GM21528 (cell line): ENCODE measurements around the gene GATA6.
"Not testable (repeated sequence)": the region's sequence is repeated elsewhere in the genome, so short reads cannot be mapped to it uniquely, and the experiment has no call there.

ENCODE experiments used
- ATAC-seq: cut with Tn5 transposase; IDR thresholded peaks from one replicate; pipeline ENCODE4 v1.9.1; 2021; ENCODE audit warnings: mild to moderate bottlenecking, moderate library complexity; ENCODE audit not compliant: unreplicated experiment, low FRiP score

The GATA6 gene

DNA sequence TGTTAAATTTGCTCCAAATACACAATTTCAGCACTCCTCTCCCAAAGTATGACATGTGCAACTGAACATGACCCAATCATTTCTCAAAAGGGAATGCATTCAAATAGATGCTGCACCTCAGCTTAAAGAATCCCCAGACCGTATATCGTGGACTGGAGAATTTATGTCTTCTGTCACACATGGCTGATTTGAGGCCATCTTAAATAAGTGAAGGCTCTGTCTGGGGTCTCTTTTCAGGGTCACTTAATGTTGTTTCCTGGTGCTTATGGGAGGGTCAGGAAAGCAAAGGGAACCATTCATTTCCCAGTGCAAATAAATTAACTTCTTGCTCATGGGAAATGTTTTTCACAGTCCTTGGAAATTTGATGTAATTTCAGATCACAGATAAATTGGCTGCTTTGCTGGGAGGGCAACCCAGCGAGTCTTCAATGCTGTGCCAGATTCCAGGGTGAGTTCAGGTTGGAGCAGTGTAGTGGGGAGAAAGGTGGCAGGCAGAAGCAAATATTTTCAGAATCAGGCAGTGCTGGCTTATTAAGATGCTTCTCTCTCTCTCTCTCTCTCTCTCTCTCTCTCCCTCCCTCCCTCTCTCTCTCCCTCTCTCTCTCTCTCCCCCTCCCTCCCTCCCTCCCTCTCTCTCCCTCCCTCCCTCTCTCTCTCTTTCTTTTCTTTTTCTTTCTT is 34.3 kb downstream of the GATA6 start:
- ATAC-seq: no peak

GRCh38 chr18:22204214-22204536 is 34.8 kb downstream of the GATA6 start:
- ATAC-seq: no peak

DNA sequence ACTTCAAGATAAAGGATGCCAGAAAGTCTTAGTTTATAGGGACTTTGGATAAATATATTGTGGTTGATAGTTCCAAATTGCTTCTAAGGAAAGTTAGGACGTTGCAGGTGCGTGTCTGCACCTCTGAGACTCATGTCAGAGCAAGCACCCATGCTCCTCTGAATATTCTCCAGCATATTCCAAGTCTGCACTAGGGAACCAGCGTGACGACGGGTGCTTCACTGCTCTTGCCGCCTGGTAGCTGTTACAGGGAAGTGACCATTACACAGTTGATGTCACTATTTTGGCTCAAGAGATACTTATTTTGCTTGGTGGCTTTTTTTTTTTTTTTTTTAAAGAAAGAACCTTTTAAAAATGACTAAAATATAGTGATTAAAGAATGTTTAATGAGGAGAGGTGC is 35.6 kb downstream of the GATA6 start:
- ATAC-seq: no peak

GRCh38 chr18:22207021-22207758 is 37.8 kb downstream of the GATA6 start:
- ATAC-seq: no peak

- no peak for ATAC-seq
Observed at GRCh38 chr18:22210311-22210754, 40.9 kb downstream of the GATA6 start.

DNA sequence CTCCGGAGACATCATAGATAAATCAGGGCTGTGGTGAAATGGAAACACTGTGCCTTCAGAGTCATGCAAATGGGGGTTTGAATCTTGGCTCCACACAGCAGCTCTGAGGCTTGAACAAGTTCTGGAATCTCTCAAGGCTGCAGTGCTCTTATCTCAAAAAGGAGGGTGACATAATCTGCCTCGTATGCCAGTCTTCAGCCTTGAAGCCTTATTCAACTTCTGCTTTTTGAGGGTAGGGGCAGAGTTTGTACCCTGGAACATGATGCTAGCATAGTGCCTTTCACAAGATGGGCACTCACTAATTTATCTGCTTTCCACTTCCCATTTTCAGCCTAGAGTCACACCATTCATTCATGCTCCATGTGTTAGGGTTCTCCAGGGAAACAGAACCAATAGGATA is 42.3 kb downstream of the GATA6 start:
- no peak for ATAC-seq

- no peak for ATAC-seq
Observed at GRCh38 chr18:22213333-22213973, 44.1 kb downstream of the GATA6 start.

DNA sequence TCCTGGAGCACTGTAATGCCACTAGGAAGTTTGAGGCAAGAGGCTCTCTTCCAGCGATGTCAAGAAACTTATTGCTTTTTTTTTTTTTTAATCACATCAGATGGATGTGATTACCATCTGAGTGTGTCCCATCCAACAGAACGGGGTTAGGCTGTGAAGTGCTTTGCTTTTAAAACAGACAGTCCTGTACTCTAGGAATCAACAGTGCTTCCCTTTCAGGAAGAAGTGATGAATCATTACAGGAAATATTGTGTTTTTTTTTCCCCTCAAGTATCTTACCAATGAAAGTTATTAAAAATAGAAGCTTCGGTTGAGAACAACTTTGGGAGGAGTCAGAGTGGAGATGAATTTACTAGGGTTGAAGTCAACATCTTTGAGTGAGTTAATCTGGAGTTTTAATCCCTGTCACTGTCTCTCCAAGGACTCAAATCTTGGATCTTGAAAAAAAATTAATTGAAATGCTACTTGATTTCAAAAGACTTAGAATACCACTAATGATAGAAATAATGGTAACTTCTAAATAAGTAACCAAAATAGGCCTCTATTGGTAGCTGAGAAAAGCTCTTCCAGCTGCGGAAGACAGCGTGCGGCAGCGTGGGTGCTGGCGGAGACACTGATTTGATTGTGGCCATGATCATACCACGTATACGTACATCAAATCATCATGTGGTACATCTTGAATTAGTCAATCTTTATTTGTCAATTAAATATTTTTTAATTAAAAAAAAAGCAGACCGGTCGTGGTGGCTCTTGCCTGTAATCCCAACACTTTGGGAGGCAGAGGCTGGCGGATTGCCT is 45.5 kb downstream of the GATA6 start:
- ATAC-seq: no peak

DNA sequence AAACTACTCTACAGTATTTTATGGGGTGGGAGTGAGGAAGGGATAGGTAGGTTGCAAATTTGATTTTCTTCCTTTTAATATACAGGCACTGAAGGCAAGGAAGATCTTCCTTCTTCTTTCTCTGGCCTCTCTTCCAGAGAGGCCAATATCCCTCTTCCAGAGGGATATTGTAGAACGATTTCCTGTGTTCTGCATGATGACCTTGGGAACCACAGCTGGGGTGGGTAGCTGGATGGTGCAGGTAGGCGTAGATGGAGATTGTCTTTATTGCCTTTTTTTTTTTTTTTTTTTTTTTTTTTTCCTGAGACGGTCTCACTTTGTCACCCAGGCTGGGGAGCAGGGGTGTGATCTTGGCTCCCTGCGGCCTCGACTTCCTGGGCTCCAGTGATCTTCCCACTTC is 49.4 kb downstream of the GATA6 start:
- no peak for ATAC-seq

DNA sequence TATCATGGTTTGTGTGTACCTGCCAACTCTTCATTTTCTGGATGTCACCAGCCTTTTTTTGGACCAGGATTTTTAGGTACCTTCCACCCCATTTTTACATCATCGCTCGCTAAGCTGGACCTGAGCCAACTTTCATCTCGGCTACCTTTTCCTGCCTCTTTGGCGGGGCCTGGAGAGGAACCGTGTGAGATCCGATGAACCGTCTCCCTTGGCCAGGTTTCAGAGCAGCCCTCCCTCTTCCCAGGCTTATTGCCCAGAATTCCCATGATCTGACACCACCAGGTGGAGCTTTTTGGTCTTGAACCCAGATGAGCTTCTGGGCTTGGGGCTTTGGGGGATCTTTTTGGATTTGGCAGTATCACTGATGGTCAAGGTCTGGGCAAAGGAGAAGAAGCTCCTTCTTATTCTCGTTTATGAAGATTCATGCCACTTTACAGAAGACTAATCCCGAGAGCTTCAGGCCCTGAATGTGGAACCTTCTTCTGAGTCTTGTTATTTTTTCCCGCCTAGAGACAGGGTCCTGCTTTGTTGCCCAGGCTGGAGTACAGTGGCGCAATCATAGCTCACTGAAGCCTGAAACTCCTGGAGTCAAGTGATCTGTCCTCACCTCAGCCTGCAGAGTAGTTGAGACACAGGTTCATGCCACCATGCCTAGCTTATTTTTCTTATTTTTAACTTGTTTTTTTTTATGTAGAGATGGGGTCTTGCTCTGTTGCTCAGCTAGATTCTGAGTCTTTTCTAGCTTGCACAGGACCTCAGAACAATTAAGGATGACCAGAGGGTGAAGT is 50.4 kb downstream of the GATA6 start:
- ATAC-seq: no peak

DNA sequence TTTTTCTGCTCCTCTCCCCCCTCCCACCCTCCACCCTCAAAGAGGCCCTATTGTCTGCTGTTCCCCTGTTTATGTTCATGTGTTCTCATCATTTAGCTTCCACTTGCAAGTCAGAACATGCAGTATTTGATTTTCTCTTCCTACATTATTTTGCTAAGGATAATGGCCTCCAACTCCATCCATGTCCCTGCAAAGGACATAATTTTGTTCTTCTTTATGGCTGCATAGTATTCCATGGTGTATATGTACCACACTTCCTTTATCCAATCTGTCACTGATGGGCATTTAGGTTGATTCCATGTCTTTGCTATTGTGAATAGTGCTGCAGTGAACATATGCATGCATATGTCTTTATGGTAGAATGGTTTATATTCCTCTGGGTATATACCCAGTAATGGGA is 51.2 kb downstream of the GATA6 start:
- ATAC-seq: not testable (repeated sequence)

DNA sequence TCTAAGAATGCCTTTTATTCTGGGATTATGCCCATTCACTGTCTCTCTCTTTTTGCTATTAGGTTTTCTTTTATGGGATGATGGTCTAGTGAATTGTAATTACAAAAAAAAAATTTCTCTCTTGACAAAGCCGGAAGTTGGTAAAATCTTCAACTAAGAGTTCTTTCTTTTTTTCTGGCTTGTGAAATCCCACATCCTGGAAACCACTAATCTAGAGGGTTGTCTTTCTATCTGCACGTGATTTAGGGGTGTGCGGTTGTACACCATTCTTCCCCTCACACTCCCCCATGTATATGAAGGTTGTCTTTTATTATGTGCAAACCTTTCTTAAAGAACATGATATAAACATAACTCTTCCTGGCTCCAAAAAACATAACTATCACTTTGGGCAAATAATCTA is 52.0 kb downstream of the GATA6 start:
- no peak for ATAC-seq

DNA sequence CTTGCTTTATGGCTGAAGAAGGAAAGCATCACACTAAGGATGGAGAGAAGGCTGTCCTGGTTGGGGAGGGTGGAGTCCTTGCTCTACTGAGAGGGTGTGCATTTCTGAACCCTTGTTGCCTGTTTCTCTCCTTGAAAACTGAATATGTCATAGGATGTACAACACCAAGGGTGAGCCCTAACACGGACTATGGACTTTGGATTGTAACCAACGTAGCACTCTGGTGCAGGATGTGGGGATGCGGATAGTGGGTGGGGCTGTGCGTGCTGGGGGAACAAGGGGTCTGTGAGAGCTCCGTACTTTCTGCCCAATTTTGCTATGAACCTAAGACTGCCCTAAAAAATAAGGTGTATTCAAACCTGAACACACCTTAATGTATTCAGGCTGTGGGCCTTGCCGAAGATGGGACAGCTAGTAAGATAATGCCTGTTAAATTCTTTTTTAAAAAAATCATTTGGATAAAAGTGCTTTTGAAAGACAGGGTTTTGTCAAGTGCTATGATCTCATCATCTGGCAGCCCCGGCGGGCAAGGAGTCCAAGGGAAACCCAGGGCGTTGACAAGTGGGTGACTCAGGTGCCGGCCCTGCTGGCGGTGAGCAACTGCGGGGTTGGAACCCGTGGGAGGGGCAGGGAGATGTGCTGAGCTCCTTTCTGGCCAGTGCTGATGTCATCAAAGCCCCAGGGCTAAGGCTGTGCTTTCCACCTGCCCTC is 54.0 kb downstream of the GATA6 start:
- no peak for ATAC-seq

- ATAC-seq: no peak
Observed at GRCh38 chr18:22223965-22224322, 54.6 kb downstream of the GATA6 start.

DNA sequence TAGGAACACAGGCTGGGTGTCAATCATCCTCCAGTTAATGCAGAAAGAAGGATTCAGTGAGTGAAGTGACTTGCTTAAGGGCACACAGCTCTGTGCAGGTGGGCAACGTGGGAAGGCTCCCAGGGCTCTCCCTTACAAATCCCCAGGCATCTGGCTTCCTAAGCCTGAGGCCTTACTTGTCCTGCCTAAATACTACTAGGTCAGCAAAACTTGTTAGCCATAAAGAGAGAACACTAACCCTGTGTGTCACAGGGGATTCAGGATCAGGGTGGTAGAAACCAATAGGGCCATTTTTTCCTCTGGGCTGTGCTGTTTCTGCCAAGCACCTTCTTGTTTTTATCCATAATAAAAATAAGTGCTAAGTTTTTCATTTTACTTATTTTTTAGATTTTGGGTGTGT is 55.0 kb downstream of the GATA6 start:
- ATAC-seq: no peak

GRCh38 chr18:22226801-22227200 is 57.4 kb downstream of the GATA6 start:
- no peak for ATAC-seq

GRCh38 chr18:22228976-22229375 is 59.6 kb downstream of the GATA6 start:
- ATAC-seq: no peak

DNA sequence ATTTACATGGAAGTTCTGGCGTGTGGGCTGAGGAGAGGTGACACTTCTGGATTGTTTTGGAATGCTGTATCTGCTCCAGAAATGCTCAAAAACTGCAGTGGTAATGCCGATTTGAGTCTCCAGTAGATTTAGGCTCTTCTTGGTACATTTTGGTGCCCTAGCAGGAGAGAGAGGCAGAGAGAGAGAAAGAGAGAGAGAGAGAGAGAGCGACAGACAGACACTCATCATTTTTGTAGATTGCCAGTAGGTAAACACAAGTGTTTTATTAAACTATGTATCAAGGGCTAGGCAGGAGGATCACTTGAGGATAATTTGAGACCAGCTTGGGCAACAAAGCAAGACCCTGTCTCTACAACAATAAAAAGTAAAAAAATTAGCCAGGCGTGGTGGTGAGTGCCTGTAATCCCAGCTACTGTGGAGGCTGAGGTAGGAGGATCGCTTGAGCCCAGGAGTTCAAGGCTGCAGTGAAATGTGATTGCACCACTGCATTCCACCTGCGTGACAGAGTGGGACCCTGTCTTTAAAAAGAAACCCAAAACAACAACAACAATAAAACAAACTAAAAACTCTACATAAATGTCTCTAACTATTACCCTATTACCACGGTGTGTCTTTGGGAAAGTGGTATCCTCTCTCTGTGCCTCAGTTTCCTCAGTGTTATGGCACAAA is 60.2 kb downstream of the GATA6 start:
- no peak for ATAC-seq

GRCh38 chr18:22230471-22230945 is 61.1 kb downstream of the GATA6 start:
- ATAC-seq: no peak
